NCI-H2196 treated with DMSO at 0.1 percent for 48 hours (cell line): ENCODE measurements around the gene KDF1.
"Not testable (repeated sequence)": the region's sequence is repeated elsewhere in the genome, so short reads cannot be mapped to it uniquely, and the experiment has no call there.

Experiments
- DNase-seq: peaks from one replicate; lab custom pipeline; 2025; ENCODE audit not compliant: unreplicated experiment; lab: John Stamatoyannopoulos, UW

KDF1 gene

DNA sequence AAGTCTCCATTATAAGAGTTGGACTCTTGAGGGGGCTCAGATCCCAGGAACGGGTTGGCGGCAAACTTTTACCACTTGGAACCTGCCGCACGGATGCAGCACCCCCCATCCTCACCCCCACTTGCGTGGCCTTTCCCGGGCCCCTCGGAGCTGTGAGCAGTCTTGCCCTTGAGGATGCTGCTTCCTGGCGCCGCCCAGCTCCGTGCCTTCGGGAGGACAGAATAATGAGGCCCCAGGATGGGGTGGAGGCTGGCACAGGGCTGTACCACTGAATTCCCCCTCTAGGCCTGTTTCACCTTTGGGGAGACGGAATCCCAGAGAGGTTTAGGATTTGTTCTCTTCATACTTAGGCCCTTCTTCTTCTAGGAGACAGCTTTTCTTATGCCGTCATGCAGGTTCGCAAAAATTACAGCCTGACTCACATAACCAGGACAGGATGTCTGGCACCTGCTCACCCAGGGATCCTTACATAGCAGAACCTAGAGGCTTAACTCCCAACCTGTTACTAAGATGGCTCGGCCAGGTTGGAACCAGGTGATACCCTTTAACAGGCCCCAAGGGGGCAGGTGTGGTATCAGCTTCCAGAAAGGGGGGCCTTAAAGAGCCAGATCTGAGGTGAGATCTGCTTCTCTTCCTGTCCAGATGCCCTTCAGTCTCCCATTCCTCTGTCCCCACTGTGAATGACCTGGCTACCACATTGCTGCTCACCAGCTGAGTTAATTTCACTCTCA, 34.7 kb upstream of the KDF1 start:
- DNase-seq, result no peak

DNA sequence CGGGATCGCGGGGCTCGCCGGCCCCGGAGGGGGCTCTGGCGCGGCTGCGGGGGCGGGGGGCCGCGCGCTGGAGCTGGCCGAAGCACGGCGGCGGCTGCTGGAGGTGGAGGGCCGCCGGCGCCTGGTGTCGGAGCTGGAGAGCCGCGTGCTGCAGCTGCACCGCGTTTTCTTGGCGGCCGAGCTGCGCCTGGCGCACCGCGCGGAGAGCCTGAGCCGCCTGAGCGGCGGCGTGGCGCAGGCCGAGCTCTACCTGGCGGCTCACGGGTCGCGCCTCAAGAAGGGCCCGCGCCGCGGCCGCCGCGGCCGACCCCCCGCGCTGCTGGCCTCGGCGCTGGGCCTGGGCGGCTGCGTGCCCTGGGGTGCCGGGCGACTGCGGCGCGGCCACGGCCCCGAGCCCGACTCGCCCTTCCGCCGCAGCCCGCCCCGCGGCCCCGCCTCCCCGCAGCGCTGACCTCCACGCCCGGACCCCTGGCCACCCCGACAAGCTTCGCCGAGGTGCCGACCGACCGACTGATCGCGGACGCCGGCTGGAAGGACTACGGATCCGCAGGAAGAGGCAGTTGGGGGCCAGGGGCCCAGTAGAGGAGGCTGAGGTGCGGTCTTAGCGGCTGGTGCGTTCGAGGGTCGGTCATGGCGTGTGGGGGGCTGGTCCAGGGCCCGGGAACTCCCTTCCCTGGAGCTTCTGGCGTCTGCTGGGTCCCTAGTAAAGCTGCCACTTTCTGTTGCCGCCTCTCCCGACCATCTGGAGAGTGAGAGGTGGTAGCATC, 33.9 kb upstream of the KDF1 start:
- no peak for DNase-seq

DNA sequence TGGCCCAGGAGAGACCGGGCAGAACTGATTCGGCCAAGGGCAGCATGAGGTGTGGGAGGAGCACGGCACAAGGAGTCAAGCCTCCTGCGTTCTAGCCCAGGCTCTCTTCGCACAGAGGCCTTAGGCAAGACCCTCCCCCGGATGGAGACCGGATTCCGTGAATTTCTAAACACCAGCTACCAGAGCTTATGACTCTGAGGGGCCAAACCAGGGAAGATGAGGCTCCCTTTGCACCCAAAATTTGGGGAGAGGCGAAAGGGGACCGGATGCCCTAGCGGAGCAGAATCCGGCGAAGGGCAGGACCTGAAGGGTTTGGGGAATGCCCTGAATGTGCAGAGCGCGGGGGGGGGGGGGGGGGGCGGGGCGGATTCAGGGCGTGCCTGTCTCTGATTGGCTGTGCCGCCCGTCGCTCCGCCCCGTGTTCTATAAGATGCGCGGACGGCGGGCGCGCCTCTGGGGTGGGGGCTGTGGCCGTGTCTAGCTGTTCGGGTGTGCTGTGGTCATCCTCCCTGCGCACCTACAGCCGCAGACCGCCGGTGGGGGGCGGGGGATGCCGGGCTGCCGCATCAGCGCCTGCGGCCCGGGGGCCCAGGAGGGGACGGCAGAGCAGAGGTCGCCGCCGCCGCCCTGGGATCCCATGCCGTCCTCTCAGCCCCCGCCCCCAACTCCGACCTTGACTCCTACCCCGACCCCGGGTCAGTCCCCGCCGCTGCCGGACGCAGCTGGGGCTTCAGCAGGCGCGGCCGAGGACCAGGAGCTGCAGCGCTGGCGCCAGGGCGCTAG, 33.2 kb upstream of the KDF1 start, which contains the start of gene TRNP1:
Gene TRNP1 (plus strand): TSS at position 456 of the 783 bp plus-strand sequence. CDS start 95 bp downstream, at position 551.
- peak; percentile 42 for DNase-seq

DNA sequence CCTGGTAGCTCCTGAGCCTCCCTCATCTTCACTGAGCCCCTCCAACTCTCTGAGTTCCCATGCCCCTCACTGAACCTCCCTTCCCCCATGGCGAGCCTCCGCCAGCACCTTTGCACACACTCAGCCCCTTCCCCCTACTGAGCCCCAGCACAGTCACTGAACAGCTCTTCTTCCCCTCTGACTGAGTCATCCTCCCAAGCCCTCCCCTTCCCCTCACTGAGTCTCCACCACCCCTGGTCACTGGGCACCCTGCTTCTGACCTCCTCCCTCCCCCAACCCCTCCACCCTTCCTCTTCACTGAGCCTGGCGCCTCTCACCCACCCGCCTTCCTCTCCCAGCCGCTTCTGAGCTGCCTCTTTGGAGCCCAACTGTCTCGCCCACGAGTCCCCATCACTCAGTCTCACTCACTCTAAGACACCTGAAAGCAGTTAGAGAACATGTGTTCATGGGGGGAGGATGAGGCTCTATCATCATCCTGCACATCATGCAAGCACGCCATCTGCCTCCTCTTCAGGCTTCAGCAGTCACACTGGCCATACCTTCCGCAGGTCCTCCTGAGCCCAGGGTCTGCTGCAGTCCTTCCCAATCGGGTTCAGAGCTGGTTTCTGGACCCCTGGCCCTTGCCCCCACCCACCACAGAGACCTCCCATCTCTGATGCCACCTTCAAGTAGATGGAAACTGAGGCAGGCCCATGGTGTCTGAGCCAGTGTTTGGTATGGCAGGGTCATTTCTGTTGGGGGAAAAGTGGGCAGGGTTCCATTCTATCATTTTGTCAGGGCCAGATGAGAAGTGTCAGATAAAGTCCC, 31.2 kb upstream of the KDF1 start:
- no peak for DNase-seq

DNA sequence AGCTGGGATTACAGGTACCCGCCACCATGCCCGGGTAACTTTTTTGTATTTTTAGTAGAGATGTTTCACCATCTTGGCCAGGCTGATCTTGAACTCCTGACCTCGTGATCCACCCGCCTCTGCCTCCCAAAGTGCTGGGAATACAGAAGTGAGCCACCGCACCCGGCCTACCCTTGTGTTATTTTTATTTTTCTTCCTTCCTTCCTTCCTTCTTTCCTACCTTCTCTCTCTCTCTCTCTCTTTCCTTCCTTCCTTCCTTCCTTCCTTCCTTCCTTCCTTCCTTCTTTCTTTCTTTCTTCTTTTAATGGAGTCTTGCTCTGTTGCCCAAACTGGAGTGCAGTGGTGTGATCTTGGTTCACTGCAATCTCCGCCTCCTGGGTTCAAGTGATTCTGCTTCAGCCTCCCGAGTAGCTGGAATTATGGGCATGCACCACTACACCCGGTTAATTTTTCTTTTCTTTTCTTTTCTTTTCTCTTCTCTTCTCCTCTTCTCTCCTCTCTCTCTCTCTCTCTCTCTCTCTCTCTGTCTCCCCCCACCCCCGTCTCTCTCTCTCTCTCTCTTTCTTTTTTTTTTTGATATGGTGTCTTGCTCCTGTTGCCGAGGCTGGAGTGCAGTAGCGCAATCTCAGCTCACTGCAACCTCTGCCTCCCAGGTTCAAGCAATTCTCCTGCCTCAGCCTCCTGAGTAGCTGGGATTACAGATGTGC, 29.3 kb upstream of the KDF1 start:
- DNase-seq, result not testable (repeated sequence)

DNA sequence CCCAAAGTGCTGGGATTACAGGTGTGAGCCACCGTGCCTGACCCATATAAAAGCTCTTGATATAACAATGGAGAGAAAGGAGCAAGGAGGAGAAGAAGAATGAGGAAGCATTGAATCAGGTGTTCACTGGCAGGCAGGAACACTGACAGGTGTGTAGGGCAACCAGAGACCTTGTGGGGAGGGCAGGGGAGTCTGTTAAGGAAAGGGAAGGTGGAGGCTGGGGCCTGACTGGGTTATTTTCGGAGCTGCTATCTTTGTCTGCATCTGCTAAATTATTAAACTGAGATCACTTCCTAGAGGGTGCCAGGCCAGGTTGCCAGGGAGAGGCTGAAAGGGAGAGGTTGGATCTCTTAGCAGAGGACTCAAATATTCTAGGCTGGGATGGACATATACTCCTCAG, 26.4 kb upstream of the KDF1 start:
- DNase-seq, result peak; percentile 65

DNA sequence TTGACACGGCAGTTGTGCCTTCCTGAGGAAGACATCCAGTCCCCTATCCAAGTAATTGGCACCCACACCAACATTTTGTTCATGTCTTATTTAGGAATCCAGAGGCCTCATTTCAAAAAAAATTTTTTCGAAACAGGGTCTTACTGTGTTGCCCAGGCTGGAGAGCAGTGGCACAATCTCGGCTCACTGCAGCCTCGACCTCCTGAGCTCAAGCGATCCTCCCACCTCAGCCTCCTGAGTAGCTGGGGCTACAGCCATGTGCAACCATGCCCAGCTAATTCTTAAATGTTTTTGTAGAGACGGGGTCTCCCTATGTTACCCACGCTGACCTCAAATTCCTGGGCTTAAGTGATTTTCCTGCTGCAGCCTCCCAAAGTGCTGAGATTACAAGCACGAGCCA, 24.0 kb upstream of the KDF1 start:
- no peak for DNase-seq

DNA sequence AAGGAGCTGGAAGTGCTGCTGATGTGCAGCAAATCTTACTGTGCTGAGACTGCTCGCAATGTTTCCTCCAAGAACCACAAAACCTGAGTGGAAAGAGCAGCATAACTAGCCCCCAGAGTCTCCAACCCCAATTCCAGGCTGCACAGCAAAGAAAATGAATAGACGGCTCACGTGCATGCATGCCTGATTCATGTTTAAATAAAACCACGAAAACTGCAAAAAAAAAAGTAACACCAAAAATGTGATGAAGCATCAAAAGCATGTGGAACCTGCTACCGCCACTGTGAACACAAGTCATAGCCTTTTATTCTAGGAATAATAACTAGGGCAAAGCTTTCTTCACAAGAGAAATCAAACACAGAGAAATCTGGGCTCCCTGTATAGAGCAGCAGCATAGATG, 23.6 kb upstream of the KDF1 start:
- no peak for DNase-seq

DNA sequence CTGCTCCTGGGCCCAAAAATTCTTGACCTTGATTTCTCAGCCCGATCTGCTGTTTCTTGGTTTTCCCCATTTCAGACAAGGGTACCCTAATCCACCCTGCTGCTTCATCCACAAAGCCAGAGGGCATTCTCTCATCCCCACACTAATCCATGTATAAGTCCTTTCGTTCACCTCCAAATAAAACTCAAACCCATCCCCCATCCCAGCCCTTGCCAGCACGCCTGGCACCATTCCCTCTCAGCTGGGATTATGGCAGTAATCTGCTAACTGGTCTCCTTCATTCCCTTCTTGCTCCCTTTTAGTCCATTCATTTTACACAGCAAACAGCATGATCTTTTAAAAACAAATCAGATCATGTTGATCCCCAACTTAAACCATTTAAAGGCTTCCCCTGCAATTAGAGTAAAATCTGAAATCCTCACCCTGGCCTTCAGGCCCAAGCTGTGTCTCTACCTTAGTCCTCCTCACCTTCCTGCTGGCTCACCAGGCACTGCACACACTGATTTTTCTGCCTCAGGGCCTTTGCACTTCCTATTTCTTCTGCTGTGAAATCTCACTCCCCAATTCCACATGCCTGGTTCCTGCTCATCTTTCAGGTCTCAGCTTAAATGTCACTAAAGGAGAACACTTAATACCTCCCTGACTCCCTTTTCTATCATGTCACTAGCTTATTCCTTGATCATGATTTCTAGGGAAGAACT, 21.0 kb upstream of the KDF1 start:
- no peak for DNase-seq

DNA sequence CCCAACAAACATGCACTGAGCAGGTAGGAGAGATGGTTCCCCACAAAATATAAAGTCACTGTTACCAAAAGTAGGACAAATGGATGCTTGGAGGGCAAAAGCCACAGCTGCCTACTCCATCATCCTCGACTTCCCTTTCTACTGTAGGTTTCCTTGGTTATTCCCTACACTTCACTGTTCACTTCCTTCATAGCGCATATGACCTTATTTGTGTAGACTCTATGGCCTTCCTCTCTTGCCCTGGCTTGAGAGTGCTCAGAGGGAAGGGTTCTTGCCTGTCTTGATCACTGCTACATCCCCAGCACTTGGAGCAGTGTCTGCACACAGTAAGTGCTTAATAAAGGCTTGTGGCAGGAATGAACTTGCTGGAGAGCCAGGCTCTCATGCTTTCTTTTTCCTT, 18.6 kb upstream of the KDF1 start:
- no peak for DNase-seq

DNA sequence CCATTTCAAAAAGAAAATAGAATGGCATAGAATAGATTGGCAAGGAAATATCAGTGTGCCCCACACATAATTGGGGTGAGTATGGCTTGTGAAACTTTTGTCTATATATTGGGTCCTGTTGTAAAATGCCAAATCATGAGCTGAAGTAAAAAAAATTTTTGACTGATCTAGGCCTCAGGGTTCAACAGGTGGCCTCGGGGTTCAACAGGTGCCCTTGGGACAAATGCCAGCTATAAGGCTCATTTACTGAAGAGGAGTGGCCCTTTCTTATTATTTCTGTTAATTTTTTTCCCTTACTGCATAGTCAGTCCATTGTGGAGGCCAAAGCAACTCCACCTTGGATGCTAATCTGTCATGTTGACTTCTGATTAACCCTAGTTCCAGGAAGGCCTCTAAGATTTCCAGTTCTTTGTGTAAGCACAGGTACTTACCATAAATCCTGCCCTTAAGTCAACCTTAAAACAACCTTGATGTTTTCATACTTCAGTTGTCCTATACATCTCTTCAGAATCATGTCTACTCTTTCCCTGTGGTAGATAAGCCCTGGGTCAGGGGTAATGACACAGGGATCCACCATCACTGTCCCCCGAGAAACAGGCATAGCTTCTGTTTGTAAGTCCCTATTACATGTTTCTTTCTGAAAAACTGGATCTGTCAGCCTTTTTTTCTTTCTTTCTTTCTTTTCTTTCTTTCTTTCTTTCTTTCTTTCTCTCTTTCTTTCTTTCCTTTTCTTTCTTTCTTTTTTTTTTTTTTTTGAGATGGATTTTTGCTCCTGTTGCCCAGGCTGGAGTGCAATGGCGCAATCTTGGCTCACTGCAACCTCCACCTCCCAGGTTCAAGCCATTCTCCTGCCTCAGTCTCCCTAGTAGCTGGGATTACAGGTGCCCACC, 16.6 kb upstream of the KDF1 start:
- DNase-seq, result no peak

DNA sequence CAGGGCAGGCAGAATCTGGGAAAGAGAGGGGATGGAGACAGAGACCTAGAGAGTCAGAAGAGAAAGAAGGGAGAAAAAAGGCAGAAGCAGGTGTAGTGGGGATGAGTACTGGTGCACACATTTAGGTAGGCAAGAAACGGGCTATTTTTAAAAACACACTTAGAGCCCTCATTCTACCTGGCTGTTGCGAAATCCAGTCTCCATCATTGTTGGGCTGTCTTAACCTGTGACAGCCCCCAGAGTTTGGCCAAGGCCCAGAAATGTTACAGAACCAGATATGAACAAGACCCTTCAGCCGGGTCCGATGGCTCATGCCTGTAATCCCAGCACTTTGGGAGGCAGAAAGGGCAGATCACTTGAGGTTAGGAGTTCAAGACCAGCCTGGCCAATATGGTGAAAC, 12.6 kb upstream of the KDF1 start:
- DNase-seq, result no peak

DNA sequence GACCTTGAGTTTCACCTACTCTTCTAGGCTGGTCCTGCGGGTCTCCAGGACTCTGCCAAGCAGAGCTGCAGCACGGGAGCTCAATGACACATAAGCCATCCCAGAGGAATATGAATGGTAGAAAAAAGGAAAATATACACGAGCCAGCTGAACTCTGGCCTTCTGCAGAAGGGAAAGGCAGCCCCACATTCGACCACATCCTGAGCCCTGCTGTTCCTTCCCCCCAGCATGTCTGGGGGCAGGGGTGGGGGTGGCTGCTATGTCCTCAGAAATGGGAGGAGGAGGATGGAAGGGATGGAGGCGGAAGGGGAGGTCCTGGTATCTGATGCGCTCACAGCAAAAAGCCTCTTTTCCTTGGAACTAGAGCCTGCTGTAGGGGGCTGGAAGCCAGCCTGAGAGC, 12.1 kb upstream of the KDF1 start:
- DNase-seq, result no peak

DNA sequence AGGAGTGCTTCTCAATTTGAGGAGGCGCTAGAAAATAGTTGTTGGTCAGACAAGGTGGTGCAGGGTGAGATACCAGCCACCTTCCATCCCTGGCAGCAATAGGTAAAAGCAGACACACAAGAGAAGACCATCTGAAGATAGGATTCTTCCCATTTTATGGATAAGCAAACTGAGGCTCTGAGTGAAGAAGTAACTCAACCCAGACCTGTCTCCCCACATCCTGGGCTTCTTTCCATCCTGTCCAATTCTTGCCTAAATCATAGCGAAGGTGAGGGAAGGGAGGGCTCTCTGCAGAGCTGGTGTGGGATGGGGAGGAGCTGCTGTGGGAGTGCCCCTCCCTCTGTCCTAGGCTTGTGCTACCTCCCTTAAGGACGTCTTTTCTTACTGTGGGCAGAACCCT, 11.3 kb upstream of the KDF1 start:
- no peak for DNase-seq

DNA sequence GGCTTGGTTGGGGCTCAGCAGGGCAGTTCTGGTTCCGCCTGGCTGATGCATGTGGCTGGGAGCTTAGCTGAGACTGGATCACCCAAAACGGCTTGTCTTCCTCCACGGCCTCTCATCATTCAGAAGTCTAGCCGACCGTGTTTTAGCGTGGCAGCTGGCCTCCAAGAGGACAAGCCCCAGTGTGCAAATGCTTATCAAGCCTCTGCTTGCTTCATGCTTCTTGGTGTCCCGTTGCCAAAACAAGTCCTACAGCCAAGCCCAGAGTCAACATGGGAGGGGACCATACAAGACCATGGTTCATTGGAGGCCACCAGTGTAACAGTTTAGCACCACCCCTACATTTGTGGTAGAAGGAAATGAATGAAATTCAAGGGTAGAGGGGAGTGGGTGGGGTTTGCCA, 10.5 kb upstream of the KDF1 start:
- no peak for DNase-seq

DNA sequence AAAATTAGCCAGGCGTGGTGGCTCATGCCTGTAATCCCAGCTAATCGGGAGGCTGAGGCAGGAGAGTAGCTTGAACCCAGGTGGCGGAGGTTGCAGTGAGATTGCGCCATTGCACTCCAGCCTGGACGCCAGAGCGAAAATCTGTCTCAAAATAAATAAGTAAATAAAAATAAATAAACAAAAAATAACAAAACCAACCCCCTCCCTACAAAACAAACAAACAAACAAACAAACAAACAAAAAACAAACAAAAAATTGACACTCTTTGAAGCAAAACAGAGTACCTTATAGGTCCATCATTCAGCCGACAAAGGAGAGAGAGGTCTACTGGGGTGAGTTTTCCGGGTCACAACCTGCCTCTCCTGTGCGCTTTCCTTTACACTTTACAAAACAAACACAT, 5.4 kb upstream of the KDF1 start:
- DNase-seq, result no peak

DNA sequence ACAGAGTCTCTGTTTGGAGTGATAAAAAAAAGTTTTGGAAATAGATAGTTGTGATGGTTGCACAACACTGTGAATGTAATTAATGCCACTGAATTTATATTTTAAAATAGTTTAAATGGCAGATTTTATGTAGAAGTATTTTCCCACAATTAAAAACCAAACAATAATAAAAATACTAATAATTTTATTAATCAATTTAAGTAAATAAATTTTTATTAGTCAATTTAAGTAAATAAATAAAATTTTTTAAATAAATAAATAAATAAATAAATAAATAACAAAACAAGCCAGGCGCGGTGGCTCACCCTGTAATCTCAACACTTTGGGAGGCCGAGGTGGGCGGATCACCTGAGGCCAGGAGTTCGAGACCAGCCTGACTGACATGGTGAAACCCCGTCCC, 4.9 kb upstream of the KDF1 start:
- no peak for DNase-seq

DNA sequence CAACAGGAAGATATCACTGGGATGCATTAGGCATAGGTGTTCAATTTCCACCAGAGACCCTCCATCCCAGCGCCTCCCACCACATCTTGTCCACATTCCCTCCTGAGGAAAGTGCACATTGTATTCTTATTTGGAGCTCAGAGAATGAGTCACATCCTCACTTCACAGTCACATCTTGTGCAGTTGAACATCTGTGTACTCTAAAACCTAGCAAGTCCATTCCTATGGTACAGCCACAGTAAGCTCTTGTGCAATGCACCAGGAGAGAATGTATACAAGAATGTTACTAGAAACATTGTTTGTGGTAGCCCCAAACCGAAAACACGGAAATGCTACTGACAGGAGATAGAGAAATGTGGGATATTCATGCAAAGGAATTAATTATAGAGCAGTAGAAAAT, 1.6 kb upstream of the KDF1 start:
- DNase-seq, result no peak

DNA sequence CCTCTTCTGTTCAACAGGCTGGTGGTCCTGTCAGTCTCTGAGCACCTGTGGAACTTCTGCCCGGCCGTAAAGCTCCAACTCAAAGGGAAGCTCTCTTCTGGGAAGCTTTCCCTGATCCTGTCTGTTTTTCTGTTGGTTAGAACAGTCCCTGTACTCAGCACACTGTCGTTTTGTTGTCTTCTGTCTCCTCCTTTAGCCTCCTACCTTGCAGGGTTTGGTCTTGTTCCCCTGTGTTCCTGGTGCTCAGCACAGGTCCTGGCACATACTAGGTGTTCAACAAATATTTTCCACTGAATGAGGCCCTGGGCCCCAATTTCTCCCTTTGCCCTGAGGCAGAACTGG, 328 bp upstream of the KDF1 start:
- DNase-seq, result no peak
